Hematopoietic multipotent progenitor cell treated with erythropoietin and hydrocortisone succinate and interleukin-3 and kit ligand, for 17 days (in vitro differentiated cells): ENCODE data around the gene CDC42EP2.

ENCODE experiments used
- DNase-seq: peaks from one replicate; pipeline ENCODE4 v3.0.0-alpha.2; 2015; ENCODE audit warnings: low spot score

CDC42EP2 gene

DNA sequence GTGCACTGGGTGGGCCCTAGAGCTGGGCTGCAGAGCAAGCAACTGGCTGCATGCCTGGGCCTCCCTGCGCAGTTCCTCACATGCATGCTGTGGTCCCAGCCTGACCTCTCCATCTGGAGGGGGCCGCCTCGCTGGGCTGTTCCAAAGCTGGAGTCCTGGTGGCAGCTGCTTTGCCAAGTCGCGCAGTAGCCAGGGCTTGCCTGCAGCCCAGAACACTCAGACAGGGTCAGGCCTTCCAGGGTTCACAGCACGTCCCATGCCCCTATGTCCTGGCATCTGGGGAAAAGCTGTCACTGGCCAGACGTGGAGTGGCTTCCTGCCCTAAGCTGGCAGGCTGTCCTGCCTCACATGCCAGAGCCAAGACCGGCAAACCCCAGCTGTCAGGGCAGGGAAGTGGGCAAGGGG, 16.5 kb upstream of the CDC42EP2 start:
- DNase-seq: no peak

DNA sequence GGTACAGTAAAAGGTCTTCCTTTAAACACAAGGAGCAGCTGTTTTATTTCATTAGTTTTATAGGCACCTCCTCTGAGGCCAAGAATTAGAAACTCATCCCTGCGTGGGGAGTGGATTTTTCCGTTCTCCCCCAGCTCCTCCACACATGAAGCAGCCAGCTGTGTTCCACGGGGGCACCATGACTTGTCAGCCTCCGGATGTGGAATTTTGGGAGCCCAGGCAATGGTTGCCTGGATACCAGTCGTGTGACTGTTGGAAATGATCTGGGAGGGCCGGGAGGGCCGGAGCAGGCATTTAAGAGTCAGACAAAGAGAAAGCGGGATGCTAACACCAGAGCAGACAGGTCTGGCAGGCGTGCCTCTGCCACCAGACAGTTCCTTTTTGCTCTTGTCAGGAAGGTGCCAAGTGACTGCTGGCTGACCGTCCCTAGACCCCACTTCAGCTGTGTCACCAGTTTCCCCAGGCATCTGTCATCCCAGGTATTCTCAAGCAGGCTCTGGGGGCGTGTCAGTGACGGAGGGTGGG, 15.9 kb upstream of the CDC42EP2 start:
- no peak for DNase-seq

DNA sequence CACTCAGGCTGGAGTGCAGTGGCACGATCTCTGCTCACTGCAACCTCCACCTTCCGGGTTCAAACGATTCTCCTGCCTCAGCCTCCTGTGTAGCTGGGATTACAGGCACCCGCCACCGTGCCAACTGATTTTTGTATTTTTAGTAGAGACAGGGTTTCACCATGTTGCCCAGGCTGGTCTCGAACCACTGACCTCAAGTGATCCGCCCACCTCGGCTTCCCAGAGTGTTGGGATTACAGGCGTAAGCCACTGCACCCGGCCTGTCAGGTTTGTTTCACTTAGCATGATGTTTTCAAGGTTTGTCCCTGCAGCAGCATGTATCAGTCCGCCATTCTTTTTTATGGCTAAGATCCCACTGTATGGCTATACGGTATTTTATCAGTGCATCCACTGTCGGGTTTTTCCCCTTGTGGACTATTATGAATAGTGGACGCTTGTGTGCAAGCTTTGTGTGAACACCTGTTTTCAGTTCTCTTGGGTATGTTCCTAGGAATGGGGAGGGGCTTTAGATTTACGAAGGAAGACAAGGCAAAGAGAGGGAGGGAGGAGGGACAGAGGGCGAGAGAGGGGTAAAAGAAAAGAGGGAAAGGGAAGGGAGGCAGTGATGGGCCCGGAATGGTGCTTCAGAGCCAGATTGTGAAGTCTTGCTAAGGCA, 13.9 kb upstream of the CDC42EP2 start:
- DNase-seq: no peak

DNA sequence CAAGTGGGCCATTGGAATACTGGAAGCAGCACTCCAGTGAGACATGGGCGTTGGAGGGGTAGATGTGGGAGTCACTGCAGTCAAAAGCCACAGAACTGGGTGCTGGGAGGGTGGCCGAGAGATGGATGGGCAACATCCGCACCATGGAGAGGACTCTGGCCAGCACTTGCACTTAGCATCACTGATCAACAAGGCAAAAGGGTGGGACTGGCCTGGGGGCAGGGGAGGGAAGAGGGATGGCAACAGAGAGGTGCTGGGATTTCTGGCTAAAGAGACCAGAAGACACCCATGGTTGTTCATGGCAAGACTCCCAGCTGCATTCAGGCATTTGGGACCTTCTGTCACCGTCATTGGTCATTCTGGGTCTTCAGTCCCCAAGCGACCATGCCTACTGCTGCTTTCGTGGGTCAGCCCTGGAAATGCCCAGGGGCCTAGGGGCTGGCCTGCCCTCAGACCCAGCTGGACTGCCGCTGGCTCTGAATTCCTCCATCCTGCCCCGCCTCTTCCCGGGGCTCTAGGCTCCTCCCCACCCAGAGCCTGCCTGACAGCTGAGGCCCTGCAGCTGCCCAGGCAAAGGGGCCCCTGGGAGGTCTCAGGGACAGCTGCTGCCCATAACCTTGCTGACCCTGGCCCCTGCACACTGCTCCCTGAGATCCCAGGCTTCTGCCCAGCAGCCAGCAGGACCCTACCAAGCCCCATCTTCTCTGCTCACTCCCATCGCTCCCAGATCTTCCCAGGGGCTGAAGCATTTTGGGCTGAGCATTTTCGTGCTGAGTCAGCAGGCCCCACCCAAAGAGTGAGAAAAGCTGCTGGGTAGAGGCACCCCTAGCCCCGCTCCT, 13.0 kb upstream of the CDC42EP2 start:
- DNase-seq: no peak

DNA sequence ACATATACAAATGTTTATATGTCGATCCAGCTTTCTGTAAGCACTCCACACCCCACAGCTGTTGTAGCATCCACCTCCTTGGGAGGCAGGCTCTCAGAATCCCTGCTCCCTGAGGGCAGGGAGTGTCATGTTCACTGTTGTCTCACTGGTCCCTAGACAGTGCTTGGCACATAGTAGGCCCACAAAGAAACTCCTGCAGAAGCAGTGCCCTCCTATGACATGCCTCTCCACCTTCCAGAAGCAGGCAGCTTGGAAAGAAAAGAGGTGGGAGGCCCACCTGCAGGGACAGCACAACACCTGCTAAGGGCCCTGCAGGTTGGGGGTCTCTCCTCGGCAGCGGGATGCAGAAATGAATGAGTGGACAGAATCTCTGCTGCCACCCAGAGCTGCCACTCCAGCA, 11.1 kb upstream of the CDC42EP2 start:
- no peak for DNase-seq

DNA sequence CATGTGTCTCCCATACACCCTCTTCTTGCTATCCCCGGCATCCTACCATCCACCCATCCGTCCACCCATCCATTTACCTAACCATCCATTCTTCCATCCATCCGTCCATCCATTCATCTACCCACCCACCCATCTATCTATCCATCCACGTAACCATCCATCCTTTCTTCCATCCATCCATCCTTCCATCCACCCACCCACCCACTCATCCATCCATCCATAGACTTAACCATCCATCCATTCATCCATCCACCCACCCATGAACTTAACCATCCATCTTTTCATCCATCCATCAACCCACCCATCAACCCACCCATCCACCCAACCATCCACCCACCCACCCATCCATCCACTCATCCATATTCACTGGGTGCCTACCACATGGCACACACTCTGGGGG, 10.6 kb upstream of the CDC42EP2 start:
- no peak for DNase-seq

DNA sequence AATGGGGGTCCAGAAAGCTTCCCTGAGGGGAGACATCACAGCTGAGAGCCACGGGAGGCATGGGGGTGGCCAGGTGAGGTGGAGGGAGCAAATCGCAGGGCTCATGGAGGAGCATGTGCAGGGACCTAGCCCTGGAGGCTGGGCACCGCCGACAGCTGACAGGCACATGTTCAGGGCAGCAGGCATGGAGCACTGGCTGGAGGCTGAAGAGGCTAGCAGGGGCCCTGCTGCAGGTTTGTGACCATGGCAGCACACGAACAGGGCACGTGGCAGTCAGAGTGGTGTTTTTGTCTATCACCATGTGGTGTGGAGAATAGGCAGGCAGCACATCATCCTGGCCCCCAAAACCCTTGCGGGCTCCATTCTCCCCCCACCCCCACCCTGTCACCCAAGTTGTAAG, 10.1 kb upstream of the CDC42EP2 start:
- DNase-seq: no peak

DNA sequence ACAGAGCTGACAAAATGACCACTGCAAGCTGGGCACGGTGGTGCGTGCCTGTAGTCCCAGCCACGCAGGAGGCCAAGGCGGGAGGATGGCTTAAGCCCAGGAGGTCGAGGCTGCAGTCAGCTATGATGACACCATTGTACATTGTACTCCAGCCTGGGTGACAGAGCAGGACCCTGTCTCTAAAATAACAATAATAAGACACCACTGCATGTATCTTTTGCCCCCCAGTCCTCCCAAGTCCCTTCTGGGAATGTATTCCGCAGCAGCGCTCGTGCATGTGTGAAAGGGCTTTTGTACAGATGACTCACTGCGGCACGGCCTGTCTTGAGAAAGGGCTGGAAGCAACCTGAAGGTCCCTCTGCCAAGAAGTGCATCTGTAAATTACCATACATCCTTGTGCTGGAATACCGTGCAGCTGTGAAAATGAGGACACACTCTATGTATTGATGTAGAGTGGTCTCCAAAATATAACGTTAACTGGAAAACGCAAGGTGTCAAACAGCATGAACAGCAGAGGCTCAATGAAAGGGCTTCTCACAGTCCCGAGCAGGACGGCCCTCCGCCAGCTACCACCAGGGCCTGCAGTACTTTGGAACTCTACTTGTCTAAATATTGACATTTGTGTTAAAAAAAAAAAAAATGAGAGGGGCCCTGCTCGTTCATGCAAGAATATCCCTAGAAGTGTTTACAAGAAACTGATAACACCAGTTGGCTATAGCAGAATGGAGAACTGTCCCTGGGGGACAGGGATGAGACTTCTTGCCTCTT, 9.0 kb upstream of the CDC42EP2 start:
- no peak for DNase-seq

DNA sequence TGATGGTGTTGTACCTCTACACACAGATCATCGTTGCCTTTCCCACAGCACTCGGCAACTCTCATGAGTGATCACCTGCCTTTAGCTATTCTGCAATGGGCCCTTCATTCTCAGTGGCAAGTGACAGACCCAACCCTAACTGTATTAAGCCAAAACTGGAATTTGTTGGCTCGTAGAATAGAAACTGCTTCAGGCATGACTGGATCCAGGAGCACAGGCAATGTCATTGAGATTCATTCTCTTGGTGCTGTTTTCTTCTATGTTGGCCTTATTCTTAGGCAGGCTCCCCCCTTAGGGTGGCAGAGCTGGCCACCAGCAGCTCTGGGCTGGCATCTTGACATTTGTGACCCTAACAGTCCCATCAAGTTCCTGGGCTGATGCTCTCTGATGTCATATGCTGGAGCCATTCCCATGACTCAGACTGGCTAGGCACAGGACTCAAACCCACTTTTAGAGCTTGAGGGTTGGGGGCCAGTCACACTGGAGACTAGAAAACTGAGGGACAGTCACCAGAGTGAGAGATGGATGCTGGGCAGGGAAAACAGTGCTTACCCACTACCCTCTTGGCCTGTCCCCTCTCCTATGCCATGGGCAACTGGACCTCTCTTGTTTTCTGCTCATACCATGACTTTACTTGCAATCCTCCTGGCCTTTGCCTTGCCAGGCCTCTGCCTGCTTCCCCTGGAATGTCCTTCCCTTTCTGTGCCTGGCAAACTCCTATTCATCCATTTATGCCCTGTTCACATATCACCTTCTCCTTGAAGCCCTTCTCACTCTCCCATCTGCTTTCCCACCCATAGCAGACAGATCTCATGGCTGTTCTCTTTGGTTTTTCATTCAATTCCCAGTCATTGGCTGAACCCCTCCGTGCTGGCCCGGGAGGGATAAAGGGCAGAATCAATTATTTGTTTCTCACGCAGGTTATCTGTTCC, 7.1 kb upstream of the CDC42EP2 start:
- DNase-seq: no peak

DNA sequence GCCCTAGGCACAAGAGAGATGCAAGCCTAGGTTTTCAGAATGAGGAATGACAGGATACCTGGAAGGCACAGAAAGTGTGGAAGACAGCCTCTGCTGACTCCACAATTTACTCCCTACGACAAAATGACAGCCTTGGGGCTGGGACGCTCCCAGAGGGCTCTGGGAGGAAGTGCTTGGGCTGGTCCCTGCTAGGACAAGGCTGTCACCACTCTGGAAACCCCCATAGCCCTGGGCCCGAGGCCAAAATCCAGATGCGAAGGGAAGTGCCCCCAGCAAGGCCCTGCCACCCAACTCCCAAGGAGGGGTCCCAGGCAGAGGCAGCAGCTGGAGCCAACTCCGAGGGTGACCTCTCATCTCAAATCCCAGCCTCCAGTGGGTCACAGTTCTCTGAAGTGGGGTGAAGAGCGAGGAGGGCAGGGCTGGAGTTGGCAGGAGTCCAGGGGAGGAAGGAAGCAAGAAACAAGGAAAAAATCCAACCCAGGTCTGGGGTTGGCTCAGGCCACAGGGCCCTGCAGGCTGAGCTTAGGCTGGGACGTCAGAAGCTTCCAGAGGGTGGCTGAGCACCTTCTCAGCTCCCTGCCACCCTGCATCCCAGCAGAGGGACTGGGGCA, 6.3 kb upstream of the CDC42EP2 start:
- no peak for DNase-seq

DNA sequence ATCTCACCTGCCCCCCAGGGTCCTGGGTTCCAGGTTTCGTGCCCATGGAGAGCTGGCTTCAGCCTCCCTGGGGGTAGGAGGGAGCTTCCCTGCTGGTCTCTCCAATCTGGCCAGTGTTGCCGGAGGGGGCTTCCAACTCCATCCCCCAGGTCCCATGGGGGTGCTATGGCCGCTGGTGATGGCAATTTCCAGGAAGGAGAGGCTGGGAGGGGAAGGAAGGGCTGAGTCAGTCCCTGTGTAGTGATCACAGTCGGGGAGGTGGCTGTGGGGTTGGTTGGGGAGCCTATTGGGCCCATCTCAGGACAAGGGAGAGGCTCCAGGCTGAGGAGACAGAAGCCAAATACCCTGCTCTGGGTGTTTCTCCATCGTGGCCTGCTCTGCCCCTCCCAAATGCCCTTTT, 5.7 kb upstream of the CDC42EP2 start:
- DNase-seq: no peak

DNA sequence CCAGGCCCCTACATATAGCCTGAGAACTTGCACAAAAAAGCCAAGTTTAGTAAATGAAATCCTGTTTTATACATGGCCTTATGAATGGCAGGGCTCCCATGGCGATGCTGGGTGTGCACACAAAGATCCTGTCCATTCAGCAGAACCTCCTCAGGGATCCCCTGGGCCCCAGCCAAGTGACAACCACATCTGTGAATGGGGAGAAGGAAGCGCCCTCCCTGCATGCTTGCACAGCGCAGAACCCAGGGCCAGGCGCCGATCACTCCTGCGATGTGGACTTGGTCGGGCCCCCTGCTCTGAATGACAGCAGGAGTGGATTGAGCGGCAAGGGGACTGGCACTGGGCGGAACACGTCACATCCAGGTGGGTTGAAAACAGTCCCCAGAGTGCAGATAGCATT, 4.5 kb upstream of the CDC42EP2 start:
- DNase-seq: no peak

DNA sequence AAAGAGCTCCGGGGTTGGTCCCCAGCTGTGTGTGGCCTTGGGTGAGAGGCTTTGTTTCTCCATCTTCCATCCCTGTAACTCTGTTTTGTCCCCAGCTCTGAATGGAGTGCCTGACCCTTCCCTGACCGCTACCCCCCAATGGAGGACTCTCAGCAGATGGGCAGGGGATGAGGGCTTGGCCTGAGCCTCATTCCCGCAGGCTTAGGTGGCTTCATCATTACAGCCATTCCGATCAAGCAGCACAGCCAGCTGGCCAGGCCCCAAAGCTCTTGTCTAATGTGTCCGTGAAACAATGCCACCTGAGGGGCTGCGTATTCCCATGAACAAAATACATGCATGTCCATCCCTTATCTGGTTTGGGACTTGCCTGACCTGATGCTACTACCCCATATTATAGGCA, 3.9 kb upstream of the CDC42EP2 start:
- no peak for DNase-seq

DNA sequence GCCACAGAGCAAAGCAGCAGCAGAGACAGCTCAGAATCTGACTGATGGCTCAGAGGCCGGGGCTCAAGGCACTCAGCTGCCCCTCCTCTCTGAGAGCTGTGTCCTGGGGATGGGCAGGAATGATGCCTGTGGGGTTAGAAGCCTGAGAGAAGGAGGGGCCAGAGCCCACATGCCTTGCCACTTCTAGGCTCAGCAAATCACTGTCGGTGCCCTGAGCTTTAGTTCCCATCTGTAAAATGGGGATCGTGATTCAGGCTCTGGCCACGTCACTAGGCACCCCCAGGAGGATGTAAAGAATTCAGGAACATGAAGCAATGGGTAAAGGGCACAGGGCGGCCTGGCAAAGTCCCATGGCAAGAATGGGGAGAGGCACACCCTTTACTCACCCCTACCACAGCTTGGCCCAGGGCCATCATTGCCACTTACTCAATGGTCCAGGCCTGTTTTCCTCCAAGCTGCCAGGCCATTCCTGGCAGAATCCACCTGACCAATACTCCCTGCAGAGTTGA, 3.4 kb upstream of the CDC42EP2 start:
- DNase-seq: no peak

DNA sequence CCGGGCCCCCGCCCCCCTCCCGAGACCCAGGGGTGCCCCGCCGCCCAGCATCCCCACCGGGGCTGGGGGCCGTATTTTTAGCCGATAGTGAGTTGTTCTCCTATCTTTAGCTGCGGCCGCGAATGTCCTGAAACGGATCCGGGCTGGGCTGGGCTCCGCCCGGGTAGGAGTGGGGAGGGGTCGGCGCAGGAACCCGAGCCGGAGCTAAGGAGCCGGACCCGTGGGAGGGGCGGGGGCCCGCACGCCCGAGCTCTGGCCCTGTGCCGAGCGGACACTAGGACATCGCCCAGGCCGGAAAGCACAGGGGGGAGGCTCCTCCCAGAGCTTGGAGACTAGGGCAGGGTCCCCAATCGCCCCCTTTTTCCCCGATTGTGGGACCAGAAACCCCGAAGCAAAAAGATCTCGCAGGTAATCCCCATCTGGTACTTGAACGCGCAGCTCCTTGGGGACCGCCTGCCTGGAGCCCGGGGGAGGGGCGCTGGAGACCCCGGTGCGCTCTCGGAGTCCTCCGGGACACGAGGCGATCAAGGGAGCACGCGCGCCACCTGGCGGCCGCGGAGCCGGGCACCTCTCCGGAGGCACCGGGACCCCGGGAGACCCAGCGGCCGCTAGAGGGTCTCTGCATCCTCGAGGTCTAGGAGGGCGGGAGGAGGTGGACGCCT, 669 bp downstream of the CDC42EP2 start:
- DNase-seq: peak; percentile 79

DNA sequence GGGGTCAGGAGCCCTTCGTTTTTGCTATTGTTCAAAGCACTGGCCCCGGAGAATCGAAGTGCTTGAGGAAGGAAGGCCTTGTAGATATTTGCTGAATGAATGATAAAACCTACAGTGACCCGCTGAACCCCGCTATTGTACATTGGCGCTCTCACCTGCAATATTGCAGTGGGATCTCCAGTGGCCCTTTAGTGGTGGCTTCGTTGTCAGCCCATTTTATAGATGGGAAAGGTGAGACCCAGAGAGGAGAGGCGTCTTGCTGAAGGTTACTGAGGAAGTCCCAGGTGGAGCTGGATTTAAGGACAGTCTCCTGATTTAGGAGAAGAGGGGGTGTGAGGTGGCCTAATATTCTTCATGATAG, 1.2 kb downstream of the CDC42EP2 start:
- DNase-seq: no peak

DNA sequence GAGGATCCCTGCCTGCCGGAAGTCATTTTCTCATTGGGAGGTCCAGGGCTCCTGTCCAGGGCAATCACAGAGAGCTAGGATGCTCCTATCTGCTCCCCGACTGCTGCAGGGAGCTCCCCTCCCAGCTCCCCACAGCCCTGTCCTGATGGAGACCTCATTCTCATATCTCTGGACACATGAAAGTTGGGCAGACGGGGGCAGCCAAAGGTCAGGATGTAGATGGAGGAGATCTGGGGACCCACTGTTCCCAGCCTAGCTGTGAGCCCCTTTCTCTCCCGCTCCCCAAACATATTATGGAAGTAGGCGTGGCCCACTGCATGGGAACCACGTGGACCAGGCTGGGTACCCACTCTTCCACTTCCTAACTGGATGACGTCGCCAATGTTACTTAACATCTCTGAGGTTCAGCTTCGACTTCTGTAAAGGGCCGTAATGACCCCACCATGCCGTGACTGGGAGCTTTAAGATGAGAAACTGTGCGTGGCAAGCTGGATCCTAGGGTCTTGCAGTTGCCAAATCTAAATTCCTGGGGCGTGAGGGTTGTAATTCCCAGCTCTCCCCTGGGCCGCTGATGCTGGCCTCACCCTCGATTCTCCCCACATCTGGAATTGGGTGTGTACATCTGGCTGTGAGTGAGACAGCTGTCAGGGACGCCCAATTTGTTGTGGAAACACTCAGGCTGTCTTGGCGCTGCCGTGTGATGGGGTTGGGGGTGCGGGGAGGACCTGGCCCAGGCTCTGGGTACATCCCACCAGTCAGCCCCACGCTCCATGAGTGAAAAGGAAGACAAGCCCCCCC, 1.8 kb downstream of the CDC42EP2 start:
- DNase-seq: no peak

DNA sequence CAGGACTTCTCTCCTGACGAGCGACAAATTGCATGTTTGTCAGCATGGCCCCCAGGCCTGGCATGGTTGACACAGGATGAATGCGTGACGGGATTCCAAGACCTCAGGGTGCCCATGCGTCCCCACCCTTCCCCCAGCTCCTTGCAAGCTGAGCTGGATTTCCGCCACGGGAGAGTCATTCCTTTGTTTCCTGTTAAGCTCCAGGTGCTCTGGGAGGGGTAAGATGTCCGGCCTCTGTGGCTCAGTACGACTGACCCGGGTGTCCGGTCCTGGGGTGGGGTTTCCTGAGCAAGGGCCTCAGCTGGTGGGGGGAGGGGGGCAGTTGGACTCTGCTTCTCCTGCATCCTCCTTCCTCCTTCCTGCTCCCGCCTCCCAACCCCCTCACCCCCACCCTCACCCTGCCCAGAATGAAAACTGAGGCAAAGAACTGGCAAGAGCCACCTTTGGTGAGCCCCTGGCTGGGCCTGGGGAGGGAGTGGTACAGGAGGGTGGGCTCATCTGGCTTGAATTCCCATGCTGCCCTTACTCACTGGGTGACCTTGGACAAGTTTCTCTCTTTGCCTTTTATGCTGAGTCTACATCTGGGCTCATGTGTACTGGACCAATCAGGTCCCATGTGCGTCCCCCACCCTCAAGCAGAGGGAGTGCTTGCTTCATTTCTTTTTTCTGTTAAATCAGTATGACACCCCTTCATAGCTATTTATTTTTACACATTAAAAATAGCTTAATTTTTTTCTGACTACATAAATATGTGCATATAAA, 2.5 kb downstream of the CDC42EP2 start:
- DNase-seq: no peak
